Stimulated activated CD4-positive, alpha-beta T cell treated with anti-CD3 and anti-CD28 coated beads, Interleukin-1b, Interleukin-23, amount 100 ng/mL, for 1 hour (primary cell): ENCODE data around the gene TBC1D16.

Source experiments
- DNase-seq, 2 donors: peaks; one replicate each; pipeline ENCODE4 v3.0.0-alpha.2; 2020; ENCODE audit warnings: low read depth in 2 of 2

The TBC1D16 gene, protein sequence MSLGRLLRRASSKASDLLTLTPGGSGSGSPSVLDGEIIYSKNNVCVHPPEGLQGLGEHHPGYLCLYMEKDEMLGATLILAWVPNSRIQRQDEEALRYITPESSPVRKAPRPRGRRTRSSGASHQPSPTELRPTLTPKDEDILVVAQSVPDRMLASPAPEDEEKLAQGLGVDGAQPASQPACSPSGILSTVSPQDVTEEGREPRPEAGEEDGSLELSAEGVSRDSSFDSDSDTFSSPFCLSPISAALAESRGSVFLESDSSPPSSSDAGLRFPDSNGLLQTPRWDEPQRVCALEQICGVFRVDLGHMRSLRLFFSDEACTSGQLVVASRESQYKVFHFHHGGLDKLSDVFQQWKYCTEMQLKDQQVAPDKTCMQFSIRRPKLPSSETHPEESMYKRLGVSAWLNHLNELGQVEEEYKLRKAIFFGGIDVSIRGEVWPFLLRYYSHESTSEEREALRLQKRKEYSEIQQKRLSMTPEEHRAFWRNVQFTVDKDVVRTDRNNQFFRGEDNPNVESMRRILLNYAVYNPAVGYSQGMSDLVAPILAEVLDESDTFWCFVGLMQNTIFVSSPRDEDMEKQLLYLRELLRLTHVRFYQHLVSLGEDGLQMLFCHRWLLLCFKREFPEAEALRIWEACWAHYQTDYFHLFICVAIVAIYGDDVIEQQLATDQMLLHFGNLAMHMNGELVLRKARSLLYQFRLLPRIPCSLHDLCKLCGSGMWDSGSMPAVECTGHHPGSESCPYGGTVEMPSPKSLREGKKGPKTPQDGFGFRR

GRCh38 chr17:80035687-80035936 lies at the start of gene TBC1D16:
Gene TBC1D16, minus strand, starts transcription at chr17:80035872. Its CDS starts 22,325 bp downstream, at chr17:80013547.
- no peak for DNase-seq

DNA sequence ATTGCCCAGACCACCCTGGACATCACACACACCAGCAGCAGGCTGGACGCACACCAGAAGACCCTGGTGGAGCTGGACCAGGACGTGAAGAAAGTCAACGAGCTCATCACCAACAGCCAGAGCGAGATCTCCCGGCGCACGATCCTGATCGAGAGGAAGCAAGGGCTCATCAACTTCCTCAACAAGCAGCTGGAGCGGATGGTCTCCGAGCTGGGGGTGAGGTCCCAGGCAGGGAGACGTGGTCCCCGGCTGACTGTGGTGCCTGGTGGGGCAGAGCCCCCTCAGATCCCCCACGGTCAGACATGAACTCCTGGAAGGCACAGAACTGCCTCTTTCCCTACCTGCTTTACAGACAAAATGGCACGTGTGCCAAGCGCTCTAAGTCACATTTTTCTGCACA lies 49.1 kb upstream of the TBC1D16 start:
- no peak for DNase-seq

DNA sequence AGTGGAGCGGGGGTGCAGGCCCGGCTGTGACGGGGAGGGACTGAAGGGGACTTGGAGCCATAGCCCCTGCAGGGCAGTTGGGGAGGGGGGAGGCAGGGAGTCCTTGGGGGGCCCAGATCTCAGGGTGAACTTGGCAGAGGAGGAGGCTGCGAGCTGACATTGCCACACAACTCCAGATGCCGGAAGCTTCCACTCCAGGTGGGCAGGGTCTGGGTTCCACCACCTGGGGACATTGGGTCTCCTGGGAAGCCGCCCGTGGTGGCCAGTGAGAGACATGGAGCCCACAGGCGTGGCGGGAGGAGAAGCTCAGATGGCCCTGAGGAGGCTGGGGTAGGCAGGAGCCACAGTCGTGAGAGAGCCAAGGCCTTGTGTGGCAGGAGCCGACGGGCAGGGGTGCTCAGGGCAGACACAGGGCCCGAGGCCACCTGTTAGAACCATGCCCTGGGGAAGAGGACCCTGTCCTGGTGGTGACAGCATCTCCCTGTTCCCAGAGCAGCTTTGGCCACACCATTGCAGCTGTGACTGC lies 47.5 kb upstream of the TBC1D16 start:
- no peak for DNase-seq

DNA sequence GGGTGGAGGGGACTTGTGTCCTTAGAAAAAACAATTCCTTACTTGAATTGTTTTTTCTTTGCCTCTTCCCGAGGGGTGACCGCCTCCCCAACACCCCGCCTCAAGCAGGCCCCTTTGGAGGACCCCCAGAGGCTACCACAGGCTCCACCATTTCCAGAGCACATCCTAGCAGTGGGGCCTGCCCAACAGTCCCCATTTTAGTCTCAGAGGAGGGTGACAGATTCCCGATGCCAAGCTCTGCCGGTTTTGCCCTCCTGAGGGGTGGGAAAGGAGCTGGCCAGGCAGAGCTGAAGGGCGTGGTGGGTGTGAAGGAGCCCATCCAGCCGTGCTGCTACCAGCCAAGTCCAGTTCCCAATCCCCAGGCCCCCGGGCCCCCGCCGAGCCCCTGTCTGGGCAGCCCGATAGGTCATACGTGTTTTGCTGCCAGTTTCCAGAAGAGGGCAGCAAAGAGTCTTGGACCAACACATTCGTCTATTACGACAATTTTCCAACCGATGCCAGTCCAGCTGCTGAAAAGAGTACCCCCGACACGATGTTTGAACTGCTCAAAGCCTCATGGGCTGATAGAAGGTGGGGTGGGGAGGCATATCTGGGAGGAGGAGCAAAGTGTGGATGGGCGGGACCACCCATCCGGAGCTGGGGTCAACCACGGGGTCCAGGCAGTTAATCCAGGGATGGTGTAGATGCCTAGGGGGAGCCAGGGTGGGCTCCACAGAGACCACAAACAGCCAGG lies 46.9 kb upstream of the TBC1D16 start:
- peak; percentile 19 to 30 for DNase-seq

GRCh38 chr17:80081596-80081995 lies 45.9 kb upstream of the TBC1D16 start:
- DNase-seq, result no peak

DNA sequence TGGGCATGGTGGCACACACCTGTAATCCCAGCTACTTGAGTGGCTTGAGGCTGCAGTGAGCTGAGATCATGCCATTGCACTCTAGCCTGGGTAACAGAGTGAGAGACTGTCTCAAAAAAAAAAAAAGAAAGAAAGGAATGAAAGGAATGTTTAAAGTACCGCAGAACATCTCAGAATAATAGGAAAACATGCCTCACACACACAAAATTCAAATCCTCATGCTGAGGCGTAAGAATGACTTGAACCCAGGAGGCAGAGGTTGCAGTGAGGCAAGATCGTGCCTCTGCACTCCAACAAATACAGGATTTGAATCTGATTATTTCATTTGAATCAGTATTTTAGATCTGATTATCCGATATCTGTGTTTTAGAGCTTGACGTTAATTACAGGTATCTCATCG lies 44.4 kb upstream of the TBC1D16 start:
- no peak for DNase-seq

DNA sequence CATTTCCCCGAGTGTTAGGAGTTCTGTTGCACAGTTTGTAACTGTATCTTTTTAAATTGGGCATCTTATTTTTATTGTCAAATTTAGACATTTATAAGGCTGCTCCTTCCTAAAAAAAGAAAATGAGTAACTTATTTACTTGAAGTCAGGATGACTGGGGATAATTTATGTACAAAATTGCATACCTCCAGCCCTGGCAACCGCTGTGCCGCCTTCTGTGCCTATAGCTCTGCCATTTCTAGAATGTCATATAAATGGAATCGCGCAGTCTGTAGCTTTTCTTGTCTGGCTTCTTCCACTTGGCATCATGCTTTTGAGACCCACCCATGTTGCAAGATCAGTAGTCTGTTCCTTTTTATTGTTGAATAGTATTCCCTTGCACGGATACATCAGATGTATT lies 36.7 kb upstream of the TBC1D16 start:
- no peak for DNase-seq

DNA sequence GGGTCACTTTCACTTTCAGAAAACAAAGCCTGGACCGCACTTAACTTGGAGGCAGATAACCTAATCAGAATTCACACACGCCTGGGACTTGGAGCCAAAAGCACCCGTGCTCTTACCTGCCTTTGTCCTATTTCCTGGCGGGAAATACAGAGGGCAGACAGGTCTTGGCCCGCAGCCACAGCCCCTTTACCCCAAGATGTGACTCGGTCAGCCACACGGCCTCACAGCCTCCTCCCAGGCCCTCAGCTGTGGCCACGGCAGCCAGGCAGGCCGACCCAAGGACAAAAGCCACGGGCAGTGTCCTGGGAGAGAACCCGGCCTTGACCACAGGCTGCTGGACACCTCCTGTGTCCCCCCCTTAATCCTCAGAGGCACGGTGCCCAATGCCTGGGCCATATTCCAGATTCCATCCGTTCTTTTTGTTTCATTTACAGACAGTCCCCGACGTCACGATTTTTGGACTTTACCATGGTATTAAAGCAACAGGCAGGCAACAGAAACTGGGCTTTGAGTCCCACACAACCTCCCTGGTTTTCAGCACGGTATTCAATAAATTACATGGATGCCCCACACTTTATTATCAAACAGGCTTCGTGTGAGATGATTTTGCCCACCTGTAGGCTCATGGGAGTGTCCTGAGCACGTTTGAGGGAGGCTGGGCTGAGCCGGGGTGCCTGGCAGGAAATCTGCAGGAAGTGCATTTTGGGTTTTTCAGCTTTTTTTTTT lies 35.6 kb upstream of the TBC1D16 start:
- no peak for DNase-seq

- DNase-seq, result no peak
Observed at GRCh38 chr17:80070375-80071115, 34.9 kb upstream of the TBC1D16 start.

DNA sequence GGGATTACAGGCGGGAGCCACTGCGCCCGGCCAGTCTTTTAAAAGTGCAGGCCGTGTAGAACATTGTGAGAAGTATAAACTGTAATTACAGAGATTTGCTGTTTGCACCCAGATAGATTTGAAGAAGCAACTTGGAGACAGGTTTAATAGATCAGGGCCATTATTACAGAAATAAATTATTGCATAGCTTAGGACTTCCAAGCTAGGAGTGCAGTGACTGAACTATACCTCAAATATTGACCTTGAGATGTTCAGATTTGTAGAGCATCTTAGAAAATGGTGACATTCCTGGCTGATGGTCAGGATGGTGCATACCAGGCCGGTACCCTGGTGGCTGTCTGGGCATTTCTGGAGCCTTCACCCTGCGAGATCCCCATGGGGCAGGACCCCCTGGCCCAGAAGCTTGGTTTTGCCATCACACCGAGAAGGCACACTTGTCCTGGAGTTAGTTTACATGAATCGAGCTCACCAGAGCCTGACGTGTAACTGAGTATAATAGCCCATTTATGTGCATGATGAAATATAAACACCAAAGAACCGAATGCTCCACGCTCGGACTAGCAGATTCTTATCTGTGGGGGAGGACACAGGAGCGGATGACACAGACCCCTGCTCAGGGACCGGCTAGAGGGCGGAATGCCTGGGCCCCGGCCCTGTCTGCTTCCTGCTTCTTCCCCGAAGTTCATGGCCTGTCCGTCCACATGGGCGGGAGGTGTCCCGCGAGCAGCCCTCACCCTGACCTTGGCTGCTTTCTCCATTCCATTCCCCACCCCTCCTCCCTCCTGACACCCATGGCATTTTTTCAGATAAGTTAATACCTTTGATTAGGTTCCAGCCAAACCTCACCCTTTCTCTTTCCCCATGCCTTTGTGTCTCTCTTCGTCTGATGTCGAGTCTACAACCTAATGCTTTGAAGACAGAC lies 32.9 kb upstream of the TBC1D16 start:
- DNase-seq, result no peak

DNA sequence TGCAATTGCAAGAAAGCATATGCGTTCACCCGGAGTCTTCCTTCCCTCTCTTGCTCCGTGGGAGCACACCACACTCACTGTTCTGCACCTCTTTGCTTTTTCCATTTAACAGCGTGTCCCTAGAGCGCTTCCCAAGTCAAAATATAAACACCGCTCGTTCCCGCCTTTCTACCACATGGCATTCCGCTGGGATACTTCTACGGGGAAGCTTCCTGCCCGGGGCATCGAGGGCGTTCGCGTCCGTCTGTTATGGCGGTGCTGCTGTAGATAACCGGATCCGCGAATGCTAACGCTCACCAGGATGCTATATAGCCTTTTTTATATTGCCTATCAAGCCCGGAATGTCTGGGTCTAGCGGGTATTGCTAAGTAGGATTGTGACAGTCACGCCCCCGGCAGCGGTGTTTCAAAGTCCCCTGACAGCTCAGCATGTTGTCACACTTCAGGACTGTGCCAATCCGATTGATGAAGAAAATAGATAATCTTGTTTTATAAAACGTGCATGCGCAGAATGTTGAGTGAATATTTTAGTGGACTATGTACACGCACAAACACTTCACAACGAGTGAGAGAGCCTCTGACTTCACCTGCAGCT lies 31.8 kb upstream of the TBC1D16 start:
- DNase-seq, result no peak

DNA sequence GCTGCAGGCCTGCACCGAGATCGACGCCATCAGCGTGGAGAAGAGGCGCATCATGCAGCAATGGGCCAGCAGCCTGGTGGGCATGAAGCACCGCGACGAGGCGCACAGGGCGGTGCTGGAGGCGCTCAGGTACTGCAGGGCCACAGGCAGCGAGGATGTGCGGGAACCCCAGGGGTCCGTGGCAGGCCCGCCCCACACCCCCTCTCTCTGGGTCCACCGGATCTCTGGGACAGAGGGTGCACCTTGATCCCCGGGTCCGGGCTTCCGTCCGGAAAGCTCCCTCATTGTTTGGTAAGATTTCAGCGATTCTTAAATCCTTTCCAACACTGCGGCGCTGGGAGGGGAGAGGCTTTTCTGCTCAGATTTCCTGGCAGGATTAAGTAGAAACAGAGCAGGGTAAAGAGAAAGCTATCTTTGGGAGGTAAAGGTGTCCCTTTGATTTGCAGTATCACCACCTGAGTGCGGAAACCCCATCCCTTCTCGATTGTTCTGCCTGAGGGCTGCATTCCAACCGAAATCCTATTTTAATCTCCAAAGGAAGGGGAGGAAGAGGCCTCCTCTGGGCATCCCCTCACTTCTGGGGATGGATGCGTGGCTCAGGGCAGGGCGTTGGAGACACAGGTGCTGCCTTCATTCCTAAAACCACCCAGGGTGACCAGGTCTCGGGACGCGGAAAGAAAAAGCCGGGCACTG lies 30.0 kb upstream of the TBC1D16 start:
- no peak for DNase-seq

DNA sequence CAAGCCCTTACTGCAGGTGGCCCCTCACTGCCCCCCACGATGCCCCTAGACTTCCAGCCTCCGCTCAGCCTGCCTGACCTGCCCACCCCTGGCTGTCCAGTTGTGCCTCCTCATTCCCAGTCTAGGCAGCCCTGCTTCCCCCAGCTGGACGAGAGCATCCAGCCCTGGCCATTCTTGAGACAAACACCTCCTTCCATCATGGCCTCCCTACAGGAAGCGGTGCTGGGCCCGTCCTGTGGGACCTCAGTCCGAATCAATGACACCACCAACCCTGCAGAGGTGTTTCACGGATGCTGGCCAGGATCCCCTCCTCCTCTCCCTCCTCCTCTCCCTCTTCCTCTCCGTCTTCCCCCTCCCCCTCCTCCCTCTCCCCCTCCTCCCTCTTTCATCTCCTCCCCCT lies 29.0 kb upstream of the TBC1D16 start:
- DNase-seq, result no peak

- no peak for DNase-seq
Observed at GRCh38 chr17:80063830-80064585, 28.3 kb upstream of the TBC1D16 start.

GRCh38 chr17:80061421-80061820 lies 25.7 kb upstream of the TBC1D16 start:
- DNase-seq, result no peak

- DNase-seq, result no peak
Observed at GRCh38 chr17:80060644-80061043, 25.0 kb upstream of the TBC1D16 start.

GRCh38 chr17:80058311-80058955 lies 22.8 kb upstream of the TBC1D16 start:
- DNase-seq, result no peak

GRCh38 chr17:80055597-80055996 lies 19.9 kb upstream of the TBC1D16 start:
- no peak for DNase-seq
